NCI-H187 (cell line): Measurements from ENCODE around the gene KIF26B.

Source experiments
- DNase-seq, 2 experiments: peaks; one replicate each; lab custom pipeline; 2025; lab: John Stamatoyannopoulos, UW

The KIF26B gene

GRCh38 chr1:245172026-245172425, 17.2 kb downstream of the KIF26B start:
- no peak for DNase-seq

GRCh38 chr1:245172829-245173228, 18.0 kb downstream of the KIF26B start:
- no peak for DNase-seq

- no peak for DNase-seq
Measured at GRCh38 chr1:245173446-245174211, 18.8 kb downstream of the KIF26B start.

GRCh38 chr1:245177071-245177900, 22.5 kb downstream of the KIF26B start:
- DNase-seq = no peak

- DNase-seq = no peak
Measured at GRCh38 chr1:245179706-245180105, 24.9 kb downstream of the KIF26B start.

GRCh38 chr1:245180496-245181157, 25.8 kb downstream of the KIF26B start:
- DNase-seq = no peak

GRCh38 chr1:245181158-245181517, 26.4 kb downstream of the KIF26B start:
- DNase-seq = no peak

- no peak for DNase-seq
Measured at GRCh38 chr1:245182028-245182427, 27.2 kb downstream of the KIF26B start.

- DNase-seq = no peak
Measured at GRCh38 chr1:245183429-245183828, 28.6 kb downstream of the KIF26B start.

GRCh38 chr1:245184779-245185178, 30.0 kb downstream of the KIF26B start:
- DNase-seq = no peak

GRCh38 chr1:245188403-245188802, 33.6 kb downstream of the KIF26B start:
- no peak for DNase-seq

GRCh38 chr1:245195398-245195797, 40.6 kb downstream of the KIF26B start:
- DNase-seq = no peak

- no peak for DNase-seq
Measured at GRCh38 chr1:245197121-245197520, 42.3 kb downstream of the KIF26B start.

- DNase-seq = no peak
Measured at GRCh38 chr1:245197911-245198379, 43.2 kb downstream of the KIF26B start.

- DNase-seq = no peak
Measured at GRCh38 chr1:245198748-245199516, 44.1 kb downstream of the KIF26B start.

GRCh38 chr1:245200146-245200545, 45.4 kb downstream of the KIF26B start:
- DNase-seq = no peak

- DNase-seq = no peak
Measured at GRCh38 chr1:245201201-245201600, 46.4 kb downstream of the KIF26B start.

- DNase-seq = no peak
Measured at GRCh38 chr1:245201827-245202226, 47.0 kb downstream of the KIF26B start.

GRCh38 chr1:245205396-245205795, 50.6 kb downstream of the KIF26B start:
- DNase-seq = no peak

GRCh38 chr1:245205864-245206263, 51.1 kb downstream of the KIF26B start:
- no peak for DNase-seq

- DNase-seq = no peak
Measured at GRCh38 chr1:245207056-245207638, 52.4 kb downstream of the KIF26B start.

- no peak for DNase-seq
Measured at GRCh38 chr1:245207801-245208200, 53.0 kb downstream of the KIF26B start.
